ENCODE measurements around the gene ABCC4.

ABCC4 gene, protein sequence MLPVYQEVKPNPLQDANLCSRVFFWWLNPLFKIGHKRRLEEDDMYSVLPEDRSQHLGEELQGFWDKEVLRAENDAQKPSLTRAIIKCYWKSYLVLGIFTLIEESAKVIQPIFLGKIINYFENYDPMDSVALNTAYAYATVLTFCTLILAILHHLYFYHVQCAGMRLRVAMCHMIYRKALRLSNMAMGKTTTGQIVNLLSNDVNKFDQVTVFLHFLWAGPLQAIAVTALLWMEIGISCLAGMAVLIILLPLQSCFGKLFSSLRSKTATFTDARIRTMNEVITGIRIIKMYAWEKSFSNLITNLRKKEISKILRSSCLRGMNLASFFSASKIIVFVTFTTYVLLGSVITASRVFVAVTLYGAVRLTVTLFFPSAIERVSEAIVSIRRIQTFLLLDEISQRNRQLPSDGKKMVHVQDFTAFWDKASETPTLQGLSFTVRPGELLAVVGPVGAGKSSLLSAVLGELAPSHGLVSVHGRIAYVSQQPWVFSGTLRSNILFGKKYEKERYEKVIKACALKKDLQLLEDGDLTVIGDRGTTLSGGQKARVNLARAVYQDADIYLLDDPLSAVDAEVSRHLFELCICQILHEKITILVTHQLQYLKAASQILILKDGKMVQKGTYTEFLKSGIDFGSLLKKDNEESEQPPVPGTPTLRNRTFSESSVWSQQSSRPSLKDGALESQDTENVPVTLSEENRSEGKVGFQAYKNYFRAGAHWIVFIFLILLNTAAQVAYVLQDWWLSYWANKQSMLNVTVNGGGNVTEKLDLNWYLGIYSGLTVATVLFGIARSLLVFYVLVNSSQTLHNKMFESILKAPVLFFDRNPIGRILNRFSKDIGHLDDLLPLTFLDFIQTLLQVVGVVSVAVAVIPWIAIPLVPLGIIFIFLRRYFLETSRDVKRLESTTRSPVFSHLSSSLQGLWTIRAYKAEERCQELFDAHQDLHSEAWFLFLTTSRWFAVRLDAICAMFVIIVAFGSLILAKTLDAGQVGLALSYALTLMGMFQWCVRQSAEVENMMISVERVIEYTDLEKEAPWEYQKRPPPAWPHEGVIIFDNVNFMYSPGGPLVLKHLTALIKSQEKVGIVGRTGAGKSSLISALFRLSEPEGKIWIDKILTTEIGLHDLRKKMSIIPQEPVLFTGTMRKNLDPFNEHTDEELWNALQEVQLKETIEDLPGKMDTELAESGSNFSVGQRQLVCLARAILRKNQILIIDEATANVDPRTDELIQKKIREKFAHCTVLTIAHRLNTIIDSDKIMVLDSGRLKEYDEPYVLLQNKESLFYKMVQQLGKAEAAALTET (N-terminal part only)

DNA sequence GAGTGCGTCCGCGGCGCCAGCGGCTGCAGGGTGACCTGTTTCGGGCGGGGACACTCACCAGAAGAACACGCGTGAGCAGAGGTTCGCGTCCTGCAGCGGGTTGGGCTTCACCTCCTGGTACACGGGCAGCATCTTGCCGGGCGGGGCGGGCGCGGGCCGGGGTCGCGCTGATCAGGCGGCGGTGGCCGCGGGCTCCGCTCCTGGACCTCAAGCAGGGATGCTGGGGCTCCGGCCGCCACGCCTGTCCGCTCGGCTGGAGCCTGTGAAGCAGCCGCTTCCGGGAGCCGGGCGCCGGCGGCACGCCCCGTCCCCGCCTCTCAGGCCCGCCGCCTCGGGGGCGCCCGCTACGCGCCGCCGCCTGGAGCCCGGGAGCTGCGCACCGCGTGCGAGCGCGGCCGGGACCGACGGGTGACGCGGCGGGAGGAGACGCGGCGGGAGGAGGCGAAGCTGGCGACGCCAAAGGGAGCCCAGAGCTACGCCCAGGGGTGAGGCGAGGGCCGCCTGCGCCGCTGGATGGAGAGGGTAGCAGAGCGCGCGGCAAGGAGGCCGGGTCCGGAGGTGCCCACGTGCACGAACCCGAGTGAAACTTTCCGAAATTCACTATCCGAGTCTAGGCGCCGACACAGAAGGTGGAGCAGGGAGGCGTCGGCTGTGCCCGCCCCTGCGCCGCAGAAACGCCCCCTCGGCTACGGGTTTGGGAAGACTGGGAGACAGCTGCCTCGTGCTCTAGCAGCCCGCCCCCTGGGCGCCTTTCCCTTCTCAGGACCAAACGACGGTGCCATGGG lies at the start of gene ABCC4:
Gene ABCC4, minus strand, starts transcription at position 269 of the 785 bp plus-strand sequence. Its CDS starts 137 bp downstream, at position 132.
- no peak for FAIRE-seq

DNA sequence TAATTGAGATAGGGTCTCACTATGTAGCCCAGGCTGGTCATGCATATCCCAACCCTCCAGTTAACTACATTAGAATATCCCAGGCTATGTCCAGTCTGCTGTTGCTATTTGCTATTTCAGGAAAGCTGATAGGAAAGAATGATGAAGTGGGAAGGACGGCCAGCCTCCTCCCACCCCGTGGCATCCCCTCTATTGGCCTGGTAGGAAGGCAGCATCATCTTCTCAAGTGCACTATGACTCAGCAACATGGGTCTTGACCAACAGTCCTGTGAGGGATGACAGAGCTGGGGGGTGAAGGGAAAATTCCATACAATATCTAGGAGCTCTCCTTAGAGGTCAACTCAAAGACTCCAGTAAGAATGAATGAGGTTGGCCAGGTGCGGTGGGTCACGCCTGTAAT lies 48.0 kb upstream of the ABCC4 start:
- FAIRE-seq, result no peak

DNA sequence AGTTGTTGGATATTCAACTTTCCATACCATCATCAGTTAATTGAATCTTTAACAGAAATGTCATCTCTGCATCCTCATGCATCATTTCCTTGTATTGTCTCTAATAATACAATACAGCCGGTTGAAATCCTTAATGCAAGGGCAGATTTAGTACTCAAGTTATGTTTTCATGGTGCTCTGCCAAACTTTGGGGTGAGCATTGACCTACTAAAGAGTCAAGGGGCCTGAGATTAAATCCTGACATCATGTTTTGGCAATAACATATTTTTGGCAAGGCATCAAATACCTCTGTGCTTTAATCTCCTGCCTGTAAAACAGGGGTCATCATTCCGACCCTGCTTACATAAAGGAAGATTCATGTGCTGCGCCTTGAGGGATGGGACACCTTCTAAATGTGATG lies 42.7 kb upstream of the ABCC4 start:
- FAIRE-seq, result no peak

DNA sequence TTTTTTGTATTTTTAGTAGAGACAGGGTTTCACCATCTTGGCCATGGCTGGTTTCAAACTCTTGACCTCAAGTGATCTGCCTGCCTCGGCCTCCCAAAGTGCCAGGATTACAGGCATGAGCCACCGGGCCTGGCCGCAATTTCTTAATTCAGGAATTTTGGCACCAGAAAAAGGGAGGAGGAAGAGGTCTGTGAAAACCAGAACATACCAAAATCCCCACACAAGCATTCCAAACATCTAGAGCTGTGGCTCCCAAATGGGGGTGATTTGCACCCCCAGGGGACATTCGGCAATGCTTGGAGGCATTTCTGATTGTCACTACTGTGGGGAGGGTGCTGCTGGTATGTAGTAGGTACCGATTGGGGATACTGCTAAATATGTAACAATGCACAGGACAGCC lies 40.2 kb upstream of the ABCC4 start:
- no peak for FAIRE-seq

DNA sequence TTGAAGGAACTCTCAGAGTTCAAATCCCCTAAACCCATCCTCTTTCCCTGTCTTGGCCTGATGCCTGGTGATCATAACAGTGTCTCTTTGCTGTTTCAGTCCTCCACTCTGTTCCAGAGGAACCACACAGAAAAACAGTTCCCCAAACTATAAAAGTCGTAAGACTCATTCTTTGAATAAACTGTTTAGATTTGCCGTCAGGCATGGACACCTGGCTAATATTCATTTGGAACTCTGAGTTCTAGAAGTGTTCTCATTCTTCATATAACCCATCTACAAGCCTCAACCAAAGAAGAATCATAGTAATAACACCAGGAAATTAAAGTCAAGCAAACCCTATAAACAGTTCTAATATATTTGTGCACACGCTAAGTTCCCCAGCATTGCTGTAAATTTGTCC lies 37.7 kb upstream of the ABCC4 start:
- no peak for FAIRE-seq

DNA sequence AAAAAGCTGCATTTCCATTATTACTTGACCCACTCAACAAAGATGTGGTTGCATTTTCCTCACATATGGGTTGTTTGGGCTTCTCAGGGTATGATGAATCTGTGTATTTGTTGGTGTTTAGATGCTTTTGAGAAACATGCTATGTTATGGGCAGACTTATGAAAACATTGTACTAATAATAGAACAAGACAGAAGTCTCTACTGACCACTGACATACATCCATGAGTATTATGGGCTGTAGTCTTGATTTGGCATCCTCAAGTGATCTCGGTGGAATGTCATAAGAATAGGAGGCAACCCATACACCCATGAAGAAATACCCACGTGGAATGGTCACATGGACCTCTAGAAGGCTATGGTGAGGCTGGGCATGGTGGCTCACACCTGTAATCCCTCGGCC lies 36.3 kb upstream of the ABCC4 start:
- no peak for FAIRE-seq

DNA sequence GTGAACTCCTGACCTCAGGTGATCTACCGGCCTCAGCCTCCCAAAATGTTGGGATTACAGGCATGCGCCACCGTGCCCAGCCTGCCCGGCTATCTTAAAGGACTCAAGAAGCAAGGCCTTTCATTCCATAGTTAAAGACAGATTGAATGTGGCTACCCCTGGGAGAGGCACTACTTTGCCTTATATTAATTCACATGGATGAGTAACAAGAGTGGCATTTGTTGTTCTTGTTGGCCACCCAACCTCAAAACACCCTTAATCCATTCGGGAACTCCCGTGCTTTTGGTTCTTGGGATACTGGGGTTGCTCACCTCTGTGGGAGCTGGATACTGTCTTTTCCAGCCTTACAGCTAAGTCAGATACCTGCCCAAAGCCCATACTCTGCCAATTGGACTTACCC lies 34.4 kb upstream of the ABCC4 start:
- no peak for FAIRE-seq

DNA sequence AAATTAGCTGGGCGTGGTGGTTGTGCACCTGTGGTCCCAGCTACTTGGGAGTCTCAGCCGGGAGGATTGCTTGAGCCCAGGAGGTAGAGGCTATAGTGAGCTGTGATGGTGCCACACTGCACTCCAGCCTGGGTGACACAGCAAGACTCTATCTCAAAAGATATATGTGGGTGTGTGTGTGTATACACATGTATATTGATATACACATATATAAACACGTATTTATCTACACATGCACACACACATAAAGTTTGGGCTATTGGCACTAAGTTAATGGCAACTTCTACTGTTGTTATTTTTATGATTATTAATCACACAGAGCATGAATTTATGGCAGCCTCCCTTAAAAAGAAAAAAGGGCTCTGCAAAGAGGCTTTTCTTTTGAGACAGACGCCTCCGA lies 27.1 kb upstream of the ABCC4 start:
- FAIRE-seq, result no peak

DNA sequence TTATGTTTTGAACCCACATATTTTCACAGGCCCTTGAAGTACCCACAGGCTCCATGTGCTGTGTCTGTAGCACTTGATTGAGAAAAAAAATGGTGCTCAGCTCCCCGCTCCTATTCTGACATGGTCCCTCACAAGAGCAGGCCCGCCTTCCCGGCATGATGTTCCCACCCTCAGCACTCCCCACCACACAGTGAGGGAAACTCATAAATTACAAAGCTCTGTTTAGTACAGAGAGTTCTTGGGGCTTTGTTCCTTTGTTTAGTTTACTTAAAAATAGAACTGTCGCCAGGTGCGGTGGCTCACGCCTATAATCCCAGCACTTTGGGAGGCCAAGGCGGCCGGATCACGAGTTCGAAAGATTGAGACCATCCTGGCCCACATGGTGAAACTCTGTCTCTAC lies 25.9 kb upstream of the ABCC4 start:
- FAIRE-seq, result no peak

DNA sequence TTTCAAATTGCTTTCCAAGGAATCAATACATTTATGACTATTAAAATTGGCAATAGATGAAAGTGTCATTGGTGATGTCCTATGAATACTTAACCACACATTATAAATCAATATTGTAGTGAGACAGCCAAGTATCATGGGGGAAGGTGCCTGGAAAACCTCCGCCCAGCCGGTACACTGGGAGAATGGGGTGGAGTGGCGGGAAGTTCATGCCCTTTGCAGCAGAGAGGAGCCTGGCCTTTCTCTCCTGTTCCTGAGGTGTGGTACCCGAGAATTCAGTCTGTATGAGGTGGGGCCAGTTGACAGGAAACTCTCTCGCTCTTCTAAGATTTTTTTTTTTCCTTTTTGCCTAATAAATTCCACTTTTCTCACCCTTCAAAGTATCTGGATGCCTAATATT lies 25.4 kb upstream of the ABCC4 start:
- FAIRE-seq, result no peak

DNA sequence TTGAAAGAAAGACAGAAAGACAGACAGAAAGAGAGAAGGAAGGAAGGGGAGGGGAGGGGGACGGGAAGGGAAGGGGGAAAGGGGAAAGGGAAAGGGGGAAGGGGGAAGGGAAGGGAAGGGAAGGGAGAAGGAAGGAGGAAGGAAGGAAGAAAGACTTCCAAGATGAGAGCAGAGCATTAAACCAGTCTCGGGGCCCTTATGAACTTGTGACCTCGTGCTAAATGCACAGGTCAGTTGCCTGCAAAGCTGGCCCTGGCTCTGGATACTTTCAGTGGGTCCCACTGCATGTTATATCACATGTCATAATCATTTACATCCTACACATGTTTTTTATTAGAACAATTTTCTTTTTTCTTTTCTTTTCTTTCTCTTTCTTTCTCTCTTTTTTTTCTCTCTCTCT lies 24.2 kb upstream of the ABCC4 start:
- no peak for FAIRE-seq

DNA sequence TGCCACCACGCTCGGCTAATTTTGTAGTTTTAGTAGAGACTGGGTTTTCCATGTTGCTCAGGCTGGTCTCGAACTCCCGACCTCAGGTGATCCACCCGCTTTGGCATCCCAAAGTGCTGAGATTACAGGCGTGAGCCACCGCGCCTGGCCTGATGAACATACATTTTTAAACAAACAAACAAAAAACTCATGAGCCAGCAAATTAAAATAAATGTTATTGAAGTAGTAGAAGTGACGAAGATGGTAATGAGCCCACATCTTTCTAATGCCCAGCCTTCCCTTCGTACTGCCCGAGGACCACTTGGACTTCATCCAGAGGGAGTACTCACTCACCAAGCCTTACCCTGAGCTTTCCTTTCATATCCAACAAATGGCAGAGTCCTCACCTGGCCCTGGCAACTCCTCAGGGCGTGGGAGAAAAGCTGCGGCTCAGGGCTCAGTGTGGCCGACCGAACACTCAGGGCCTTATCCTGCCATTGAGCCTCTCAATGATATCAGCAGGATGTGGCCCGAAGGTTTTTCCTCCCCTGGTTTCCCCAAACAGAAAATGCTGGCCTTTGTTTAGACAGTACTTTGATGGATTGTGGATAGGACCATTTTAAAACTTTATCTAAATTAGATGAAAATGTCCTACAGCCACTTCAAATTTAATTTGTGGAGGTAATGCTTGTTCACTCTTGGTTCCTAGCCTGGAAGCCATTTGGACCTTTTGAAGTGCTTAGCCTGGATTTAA lies 22.8 kb upstream of the ABCC4 start:
- no peak for FAIRE-seq

DNA sequence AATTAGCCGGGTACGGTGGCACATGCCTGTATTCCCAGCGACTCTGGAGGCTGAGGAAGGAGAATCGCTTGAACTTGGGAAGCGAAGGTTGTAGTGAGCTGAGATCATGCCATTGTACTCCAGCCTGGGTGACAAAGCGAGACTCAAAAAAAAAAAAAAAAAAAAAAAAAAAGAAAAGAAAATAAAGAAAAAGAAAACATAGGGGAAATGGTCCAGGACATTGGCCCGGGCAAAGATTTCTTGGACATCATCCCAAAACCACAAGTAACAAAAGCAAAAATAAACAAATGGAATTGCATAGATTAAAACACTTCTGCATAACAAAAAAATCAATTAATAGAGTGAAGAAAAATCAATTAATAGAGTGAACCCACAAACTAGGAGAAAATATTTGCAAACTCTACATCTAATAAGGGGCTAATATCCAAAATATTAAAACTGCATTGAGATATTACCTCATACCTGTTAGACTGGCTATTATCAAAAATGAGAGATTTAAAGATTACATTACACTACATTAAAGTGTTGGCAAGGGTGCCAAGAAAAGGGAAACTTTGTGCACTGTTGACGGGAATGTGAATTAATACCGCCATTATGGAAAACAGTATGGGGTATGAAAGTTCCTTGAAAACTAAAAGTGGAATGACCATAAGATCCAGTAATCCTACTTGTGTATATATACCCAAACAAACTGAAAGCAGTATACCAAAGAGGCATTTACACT lies 18.5 kb upstream of the ABCC4 start:
- no peak for FAIRE-seq

DNA sequence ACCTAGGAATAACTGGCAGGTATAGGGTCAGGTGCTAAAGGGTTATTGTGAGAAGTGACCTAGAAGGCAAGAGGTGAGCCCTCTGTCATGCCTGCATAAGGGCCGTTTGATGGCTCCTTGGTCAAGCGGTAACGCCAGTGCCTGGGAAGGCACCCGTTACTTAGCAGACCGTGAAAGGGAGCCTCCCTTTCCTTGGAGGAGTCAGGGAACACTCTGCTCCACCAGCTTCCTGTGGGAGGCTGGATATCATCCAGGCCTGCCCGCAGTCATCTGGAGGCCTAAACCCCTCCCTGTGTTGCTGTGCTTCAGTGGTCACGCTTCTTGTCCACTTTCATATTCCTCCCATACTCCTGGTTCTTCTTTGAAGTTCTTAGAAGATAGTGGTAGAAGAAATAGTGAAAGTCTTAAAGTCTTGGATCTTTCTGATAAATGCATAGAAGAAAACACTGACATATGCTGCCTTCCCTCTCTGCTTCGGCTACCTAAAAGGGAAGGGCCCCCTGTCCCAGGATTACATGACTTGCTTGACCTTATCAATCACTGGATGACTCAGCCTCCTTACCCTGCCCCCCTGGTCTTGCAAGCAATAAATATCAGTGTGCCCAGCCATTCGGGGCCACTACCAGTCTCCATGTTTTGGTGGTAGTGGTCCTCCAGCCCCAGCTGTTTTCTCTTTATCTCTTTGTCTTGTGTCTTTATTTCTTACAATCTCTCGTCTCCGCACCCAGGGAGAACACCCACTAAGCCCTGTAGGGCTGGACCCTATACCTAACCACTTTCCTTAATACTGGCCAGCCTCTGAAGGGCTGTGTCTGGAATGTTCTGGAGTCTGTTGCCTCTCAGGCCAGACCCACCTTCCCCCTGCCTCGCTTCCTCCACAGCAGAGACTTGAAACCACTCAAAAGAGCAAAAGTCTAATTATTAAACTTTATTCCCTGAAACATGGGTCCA lies 16.1 kb upstream of the ABCC4 start:
- no peak for FAIRE-seq

DNA sequence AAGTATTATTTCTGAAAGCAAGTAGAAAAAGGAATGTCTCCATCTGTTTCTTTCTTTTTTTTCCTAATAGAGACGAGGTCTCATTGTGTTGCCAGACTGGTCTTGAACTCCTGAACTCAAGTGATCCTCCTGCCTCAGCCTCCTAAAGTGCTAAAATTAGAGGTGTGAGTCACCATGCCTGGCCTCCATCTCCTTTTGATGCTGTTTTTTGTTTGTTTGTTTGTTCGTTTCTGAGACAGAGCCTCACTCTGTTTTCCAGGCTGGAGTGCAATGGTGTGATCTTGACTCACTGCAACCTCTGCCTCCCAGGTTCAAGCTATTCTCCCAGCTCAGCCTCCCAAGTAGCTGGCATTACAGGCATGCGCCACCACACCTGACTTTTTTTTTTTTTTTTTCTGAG lies 14.5 kb upstream of the ABCC4 start:
- FAIRE-seq, result no peak

DNA sequence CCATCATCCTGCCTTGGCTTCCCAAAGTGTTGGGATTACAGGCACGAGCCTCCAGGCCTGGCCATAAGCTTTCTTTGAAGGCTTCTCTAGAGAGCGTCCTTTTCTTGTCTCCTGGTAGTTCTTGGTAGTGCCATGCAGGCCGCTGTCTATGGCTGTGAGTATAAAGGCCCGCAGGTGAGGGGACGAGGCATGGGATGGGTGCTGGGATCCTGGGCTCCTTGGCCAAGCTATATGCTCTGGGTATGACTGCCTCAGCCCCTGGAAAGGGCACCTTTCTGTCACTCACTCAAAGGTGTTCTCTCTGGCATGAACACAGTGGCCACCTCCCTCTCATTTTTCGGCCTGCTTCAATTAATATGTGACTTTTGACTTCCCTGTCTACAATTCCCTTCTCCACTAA lies 6.3 kb upstream of the ABCC4 start:
- no peak for FAIRE-seq

DNA sequence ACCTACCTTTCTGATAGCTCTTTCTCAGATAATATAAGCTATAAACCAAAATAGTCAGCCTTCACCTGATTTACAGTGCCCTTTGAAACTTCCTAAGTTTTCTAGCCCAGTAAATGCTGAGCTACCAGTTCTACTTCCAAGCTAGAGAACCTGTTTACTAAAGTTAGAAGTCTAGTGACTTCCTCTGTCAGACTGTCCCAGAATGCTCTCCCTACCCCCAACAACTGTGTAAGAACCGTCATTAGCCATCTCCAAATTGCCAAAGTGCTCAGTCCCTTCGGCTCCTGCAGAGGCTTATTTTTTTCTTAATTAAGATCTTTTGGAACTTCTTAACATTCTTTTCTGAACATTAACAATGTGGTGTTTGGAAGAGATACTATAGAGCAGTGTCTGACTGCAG lies 3.2 kb upstream of the ABCC4 start:
- FAIRE-seq, result no peak

DNA sequence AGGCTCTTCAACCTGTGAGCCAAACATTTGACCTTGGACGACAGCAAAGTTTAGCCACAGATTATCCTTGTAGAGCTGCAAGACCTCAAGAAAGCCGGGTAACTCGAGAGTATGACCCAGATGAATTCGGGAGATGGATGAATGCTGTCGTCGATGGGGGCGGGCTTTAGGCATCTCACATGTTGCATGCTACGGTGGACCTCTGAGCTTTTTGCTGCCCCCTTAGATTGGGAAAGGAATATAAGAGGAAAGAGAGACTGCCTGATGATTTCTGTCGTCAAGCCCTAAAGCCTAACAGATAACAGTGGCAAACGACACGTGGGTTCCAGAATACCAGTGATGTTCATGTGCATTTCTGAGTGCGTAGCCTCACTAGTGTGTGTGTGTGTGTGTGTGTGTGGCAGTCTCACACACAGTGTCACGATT lies 730 bp upstream of the ABCC4 start:
- no peak for FAIRE-seq

DNA sequence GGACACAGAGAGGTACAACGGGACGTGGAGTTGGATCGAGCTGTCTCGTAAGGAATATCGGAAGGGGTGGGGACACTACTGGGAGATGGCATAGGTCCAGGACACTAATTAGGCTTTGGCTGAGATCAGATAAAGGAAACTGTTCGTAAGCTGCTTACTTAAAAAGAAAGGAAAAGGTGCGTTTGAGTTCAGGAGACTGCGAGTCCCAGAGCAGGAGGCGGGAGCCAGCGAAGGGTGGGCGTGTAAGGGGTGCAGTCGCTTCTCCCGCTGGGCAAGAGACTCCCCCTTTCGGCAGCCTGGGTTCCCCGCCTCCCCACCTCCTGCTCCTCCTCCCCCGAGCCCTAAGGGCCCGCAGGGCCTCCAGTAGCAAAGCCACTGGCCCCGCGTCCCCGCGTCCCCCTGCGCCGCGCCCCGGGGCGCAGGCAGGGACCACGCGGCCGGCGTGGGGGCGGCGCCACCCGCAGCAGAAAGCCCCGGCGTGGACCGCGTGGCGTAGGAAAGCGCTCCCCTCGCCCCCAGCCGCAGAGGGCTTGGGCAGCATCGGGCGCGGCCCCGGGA lies 547 bp downstream of the ABCC4 start:
- FAIRE-seq, result no peak

All from G401.6 (cell line).